K562 (cell line): Measurements from ENCODE around the gene MYO1D. TPM values are rescaled to one million over a fixed set of nuclear protein-coding genes. Genes with fewer than 3 reads are reported as not detected.

Experiments
- CHD4 ChIP-seq: fragments of 200-600 bp; sonication (generic); IDR thresholded peaks from 3 replicates; pipeline ENCODE4 v1.6.1; 2012; ENCODE audit warnings: low read depth, mild to moderate bottlenecking, mixed read lengths, low read length, inconsistent platforms; ENCODE audit not compliant: insufficient read depth, insufficient replicate concordance, poor library complexity, severe bottlenecking
- DMBX1 ChIP-seq: fragments of 250-450 bp; sonication (Bioruptor Pico); IDR thresholded peaks from 2 replicates; pipeline ENCODE4 v1.8.0; 2022; ENCODE audit warnings: inconsistent platforms, mild to moderate bottlenecking, moderate library complexity, borderline replicate concordance
- DPF2 ChIP-seq: fragments of 450-650 bp; IDR thresholded peaks from 2 replicates; pipeline ENCODE4 v1.6.1; 2016
- GATAD2A ChIP-seq: fragments of 450-650 bp; IDR thresholded peaks from 2 replicates; pipeline ENCODE4 v1.6.1; 2017
- JUNB ChIP-seq: fragments of 450-650 bp; formaldehyde crosslinking; conservative IDR thresholded peaks from 2 replicates; pipeline ENCODE4 v1.4.0; 2020; ENCODE audit warnings: mild to moderate bottlenecking
- MYNN ChIP-seq, 2 experiments: sonication (generic); formaldehyde crosslinking in 1 of 2; IDR thresholded peaks; 2 replicates each; pipeline versions ENCODE4 v1.5.0 to v1.6.1; 2016 to 2020; ENCODE audit warnings: antibody characterized with exemption in 1 of 2, missing genetic modification reagents in 1 of 2
- NCOA2 ChIP-seq, 2 experiments: fragments of 450-650 bp; IDR thresholded peaks; 2 replicates each; pipeline ENCODE4 v1.6.1; 2018; ENCODE audit warnings: mild to moderate bottlenecking in 2 of 2, moderate library complexity in 1 of 2; ENCODE audit not compliant: partially characterized antibody in 2 of 2
- NCOR1 ChIP-seq: fragments of 450-650 bp; IDR thresholded peaks from 2 replicates; pipeline ENCODE4 v1.6.1; 2016; ENCODE audit warnings: mild to moderate bottlenecking, moderate library complexity
- SMAD2 ChIP-seq: fragments of 150-350 bp; IDR thresholded peaks from 2 replicates; pipeline ENCODE4 v1.6.1; 2014; ENCODE audit warnings: low read depth, mild to moderate bottlenecking, low read length
- SMARCC2 ChIP-seq: fragments of 450-650 bp; IDR thresholded peaks from 2 replicates; pipeline ENCODE4 v1.6.1; 2017; ENCODE audit warnings: antibody characterized with exemption, moderate library complexity, mild to moderate bottlenecking, low read depth
- SRSF7 ChIP-seq: fragments of 200-400 bp; formaldehyde crosslinking; optimal IDR thresholded peaks from 2 replicates; pipeline ENCODE3; 2017; ENCODE audit warnings: mild to moderate bottlenecking, low read depth, low read length
- TAF9B ChIP-seq: fragments of 450-650 bp; IDR thresholded peaks from 2 replicates; pipeline ENCODE4 v1.6.1; 2018; ENCODE audit warnings: mild to moderate bottlenecking; ENCODE audit not compliant: partially characterized antibody
- VEZF1 ChIP-seq: fragments of 200-800 bp; sonication (Bioruptor generic); IDR thresholded peaks from 2 replicates; pipeline ENCODE4 v1.6.1; 2017; ENCODE audit warnings: missing genetic modification characterization, missing compliant biosample characterization
- ZNF253 ChIP-seq: fragments of 250-450 bp; sonication (Bioruptor Pico); conservative IDR thresholded peaks from 2 replicates; pipeline ENCODE4 v1.6.1; 2021; ENCODE audit warnings: mild to moderate bottlenecking
- ZNF717 ChIP-seq: fragments of 250-450 bp; sonication (Bioruptor Pico); IDR thresholded peaks from 2 replicates; pipeline ENCODE4 v1.5.0; 2021
- ZNF830 ChIP-seq: fragments of 250-450 bp; sonication (Bioruptor Pico); IDR thresholded peaks from 2 replicates; pipeline ENCODE4 v1.5.0; 2021; ENCODE audit warnings: mild to moderate bottlenecking
- polyA plus RNA-seq, 8 experiments: library from polyadenylated mRNA; depleted of rRNA in 4 of 8; stranded (reverse) in 5 of 8; unstranded in 3 of 8; fragments of >200 nt; fragmentation: Nextera tagmentation in 2 of 8; fragmentation: Illumina TruSeq in 1 of 8; extraction: Ambion mirVana in 2 of 8; extraction: Trizol in 1 of 8; gene quantifications; 2 replicates each; pipeline versions ENCODE4 v1.2.1 to v1.2.3, GENCODE V29; 2011 to 2014; ENCODE audit warnings: inconsistent platforms in 1 of 8, missing spikeins in 1 of 8
- total RNA-seq, 7 experiments: library from RNA; depleted of rRNA in 6 of 7; stranded (reverse); fragments of >200 nt in 6 of 7; fragmentation: Illumina TruSeq in 2 of 7; extraction: Trizol in 2 of 7; gene quantifications; 2 replicates each; pipeline versions ENCODE4 v1.2.1 to v1.2.3, GENCODE V29; 2011 to 2021; ENCODE audit warnings: low replicate concordance in 1 of 7
- TF ChIP-seq, protein P1 (sequence below): fragments of 450-650 bp; IDR thresholded peaks from 2 replicates; pipeline ENCODE4 v1.6.1; 2016; ENCODE audit warnings: mild to moderate bottlenecking
- TF ChIP-seq, protein P2 (sequence below): fragments of 250-450 bp; sonication (Bioruptor Pico); IDR thresholded peaks from 2 replicates; pipeline ENCODE4 v1.5.0; 2021; ENCODE audit warnings: mild to moderate bottlenecking, borderline replicate concordance
- TF ChIP-seq, protein P3 (sequence below): sonication (generic); formaldehyde crosslinking; IDR thresholded peaks from 2 replicates; pipeline ENCODE4 v1.8.1; 2022; ENCODE audit warnings: missing genetic modification reagents
- TF ChIP-seq, protein P4 (sequence below): sonication (generic); formaldehyde crosslinking; IDR thresholded peaks from 2 replicates; pipeline ENCODE4 v1.8.1; 2023; ENCODE audit warnings: mild to moderate bottlenecking, missing genetic modification reagents

Gene MYO1D
- total and polyA plus RNA-seq, 9 of the 15 experiments (the other 6 are each of a cell fraction or from before 2014, with no cell fraction given) = 2.1 to 71.2 (median 45.4) TPM

GRCh38 chr17:32909787-32910369, 33.0 kb upstream of the MYO1D start (continued):
- TF ChIP-seq NCOR1 = no peak
- TF ChIP-seq, protein P1, sequence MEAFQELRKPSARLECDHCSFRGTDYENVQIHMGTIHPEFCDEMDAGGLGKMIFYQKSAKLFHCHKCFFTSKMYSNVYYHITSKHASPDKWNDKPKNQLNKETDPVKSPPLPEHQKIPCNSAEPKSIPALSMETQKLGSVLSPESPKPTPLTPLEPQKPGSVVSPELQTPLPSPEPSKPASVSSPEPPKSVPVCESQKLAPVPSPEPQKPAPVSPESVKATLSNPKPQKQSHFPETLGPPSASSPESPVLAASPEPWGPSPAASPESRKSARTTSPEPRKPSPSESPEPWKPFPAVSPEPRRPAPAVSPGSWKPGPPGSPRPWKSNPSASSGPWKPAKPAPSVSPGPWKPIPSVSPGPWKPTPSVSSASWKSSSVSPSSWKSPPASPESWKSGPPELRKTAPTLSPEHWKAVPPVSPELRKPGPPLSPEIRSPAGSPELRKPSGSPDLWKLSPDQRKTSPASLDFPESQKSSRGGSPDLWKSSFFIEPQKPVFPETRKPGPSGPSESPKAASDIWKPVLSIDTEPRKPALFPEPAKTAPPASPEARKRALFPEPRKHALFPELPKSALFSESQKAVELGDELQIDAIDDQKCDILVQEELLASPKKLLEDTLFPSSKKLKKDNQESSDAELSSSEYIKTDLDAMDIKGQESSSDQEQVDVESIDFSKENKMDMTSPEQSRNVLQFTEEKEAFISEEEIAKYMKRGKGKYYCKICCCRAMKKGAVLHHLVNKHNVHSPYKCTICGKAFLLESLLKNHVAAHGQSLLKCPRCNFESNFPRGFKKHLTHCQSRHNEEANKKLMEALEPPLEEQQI = no peak
- no peak for TF ChIP-seq ZNF830
- TF ChIP-seq, protein P2, sequence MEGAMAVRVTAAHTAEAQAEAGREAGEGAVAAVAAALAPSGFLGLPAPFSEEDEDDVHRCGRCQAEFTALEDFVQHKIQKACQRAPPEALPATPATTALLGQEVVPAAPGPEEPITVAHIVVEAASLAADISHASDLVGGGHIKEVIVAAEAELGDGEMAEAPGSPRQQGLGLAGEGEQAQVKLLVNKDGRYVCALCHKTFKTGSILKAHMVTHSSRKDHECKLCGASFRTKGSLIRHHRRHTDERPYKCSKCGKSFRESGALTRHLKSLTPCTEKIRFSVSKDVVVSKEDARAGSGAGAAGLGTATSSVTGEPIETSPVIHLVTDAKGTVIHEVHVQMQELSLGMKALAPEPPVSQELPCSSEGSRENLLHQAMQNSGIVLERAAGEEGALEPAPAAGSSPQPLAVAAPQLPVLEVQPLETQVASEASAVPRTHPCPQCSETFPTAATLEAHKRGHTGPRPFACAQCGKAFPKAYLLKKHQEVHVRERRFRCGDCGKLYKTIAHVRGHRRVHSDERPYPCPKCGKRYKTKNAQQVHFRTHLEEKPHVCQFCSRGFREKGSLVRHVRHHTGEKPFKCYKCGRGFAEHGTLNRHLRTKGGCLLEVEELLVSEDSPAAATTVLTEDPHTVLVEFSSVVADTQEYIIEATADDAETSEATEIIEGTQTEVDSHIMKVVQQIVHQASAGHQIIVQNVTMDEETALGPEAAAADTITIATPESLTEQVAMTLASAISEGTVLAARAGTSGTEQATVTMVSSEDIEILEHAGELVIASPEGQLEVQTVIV (CRISPR knock-in tag) = no peak
- no peak for TF ChIP-seq VEZF1 (CRISPR knock-in tag)
- TF ChIP-seq, protein P3, sequence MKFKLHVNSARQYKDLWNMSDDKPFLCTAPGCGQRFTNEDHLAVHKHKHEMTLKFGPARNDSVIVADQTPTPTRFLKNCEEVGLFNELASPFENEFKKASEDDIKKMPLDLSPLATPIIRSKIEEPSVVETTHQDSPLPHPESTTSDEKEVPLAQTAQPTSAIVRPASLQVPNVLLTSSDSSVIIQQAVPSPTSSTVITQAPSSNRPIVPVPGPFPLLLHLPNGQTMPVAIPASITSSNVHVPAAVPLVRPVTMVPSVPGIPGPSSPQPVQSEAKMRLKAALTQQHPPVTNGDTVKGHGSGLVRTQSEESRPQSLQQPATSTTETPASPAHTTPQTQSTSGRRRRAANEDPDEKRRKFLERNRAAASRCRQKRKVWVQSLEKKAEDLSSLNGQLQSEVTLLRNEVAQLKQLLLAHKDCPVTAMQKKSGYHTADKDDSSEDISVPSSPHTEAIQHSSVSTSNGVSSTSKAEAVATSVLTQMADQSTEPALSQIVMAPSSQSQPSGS = no peak
- TF ChIP-seq CHD4 = no peak
- TF ChIP-seq DPF2 = no peak; the same call in 1 of the 2 replicates
- TF ChIP-seq DMBX1 (CRISPR knock-in tag) = peak; percentile 43; the same call in 1 of the 2 replicates
- TF ChIP-seq SMARCC2 = no peak
- no peak for TF ChIP-seq NCOA2 (IDR thresholded peaks at IDR 0.05; ENCODE audit: partially characterized antibody in 2 of 2)
- no peak for TF ChIP-seq SRSF7
- TF ChIP-seq GATAD2A = no peak
- no peak for TF ChIP-seq TAF9B
- TF ChIP-seq ZNF253 = no peak
- no peak for TF ChIP-seq JUNB
- TF ChIP-seq MYNN (IDR thresholded peaks at IDR 0.05) = no peak
- no peak for TF ChIP-seq MYNN (CRISPR knock-in tag; IDR thresholded peaks at IDR 0.05)
- TF ChIP-seq, protein P4, sequence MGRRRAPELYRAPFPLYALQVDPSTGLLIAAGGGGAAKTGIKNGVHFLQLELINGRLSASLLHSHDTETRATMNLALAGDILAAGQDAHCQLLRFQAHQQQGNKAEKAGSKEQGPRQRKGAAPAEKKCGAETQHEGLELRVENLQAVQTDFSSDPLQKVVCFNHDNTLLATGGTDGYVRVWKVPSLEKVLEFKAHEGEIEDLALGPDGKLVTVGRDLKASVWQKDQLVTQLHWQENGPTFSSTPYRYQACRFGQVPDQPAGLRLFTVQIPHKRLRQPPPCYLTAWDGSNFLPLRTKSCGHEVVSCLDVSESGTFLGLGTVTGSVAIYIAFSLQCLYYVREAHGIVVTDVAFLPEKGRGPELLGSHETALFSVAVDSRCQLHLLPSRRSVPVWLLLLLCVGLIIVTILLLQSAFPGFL (CRISPR knock-in tag) = 0 out of 2 replicates have a peak, but pooled peaks have one; percentile 64
- no peak for TF ChIP-seq ZNF717
- TF ChIP-seq SMAD2 = no peak
